CD4-positive, alpha-beta T cell treated with Interleukin-15 for 4 hours (primary cell): ENCODE measurements around the gene CD4.

Experiments
- DNase-seq: peaks from one replicate; pipeline ENCODE4 v3.0.0-alpha.2; 2020; ENCODE audit warnings: low spot score

The CD4 gene

GRCh38 chr12:6765634-6766581, 23.4 kb upstream of the CD4 start, which contains the start of gene PTMS:
TSS of gene PTMS (plus strand) at chr12:6766363. CDS start at chr12:6766706, 343 bp downstream.
- no peak for DNase-seq

- peak; percentile 40 for DNase-seq
These were observed 22.5 kb upstream of the CD4 start for GRCh38 chr12:6766651-6767349.

- no peak for DNase-seq
These were observed 21.7 kb upstream of the CD4 start for GRCh38 chr12:6767353-6768319.

- DNase-seq: no peak
These were observed 20.9 kb upstream of the CD4 start for GRCh38 chr12:6768437-6768914.

- no peak for DNase-seq
These were observed 20.3 kb upstream of the CD4 start for GRCh38 chr12:6768990-6769389.

GRCh38 chr12:6769666-6770065, 19.7 kb upstream of the CD4 start:
- DNase-seq: no peak

- DNase-seq: no peak
These were observed 19.2 kb upstream of the CD4 start for GRCh38 chr12:6770094-6770493.

GRCh38 chr12:6770600-6770999, 18.7 kb upstream of the CD4 start:
- DNase-seq: no peak

GRCh38 chr12:6771091-6771495, 18.2 kb upstream of the CD4 start:
- DNase-seq: no peak

- DNase-seq: no peak
These were observed 17.6 kb upstream of the CD4 start for GRCh38 chr12:6771509-6772330.

GRCh38 chr12:6772331-6772695, 17.0 kb upstream of the CD4 start, which contains the start of gene LAG3:
TSS of gene LAG3 (plus strand) at chr12:6772520. CDS start at chr12:6772853, 333 bp downstream.
- peak; percentile 27 for DNase-seq

GRCh38 chr12:6772726-6773589, 16.4 kb upstream of the CD4 start:
- DNase-seq: no peak

GRCh38 chr12:6773590-6774351, 15.6 kb upstream of the CD4 start:
- no peak for DNase-seq

GRCh38 chr12:6774499-6775062, 14.7 kb upstream of the CD4 start:
- DNase-seq: peak; percentile 62

GRCh38 chr12:6775185-6776174, 13.8 kb upstream of the CD4 start:
- no peak for DNase-seq

- no peak for DNase-seq
These were observed 11.9 kb upstream of the CD4 start for GRCh38 chr12:6777386-6777785.

- no peak for DNase-seq
These were observed 11.1 kb upstream of the CD4 start for GRCh38 chr12:6778217-6778573.
